ENCODE data around the gene GPI. TPM values are rescaled to one million over a fixed set of nuclear protein-coding genes. Genes with fewer than 3 reads are reported as not detected.
"Not testable (repeated sequence)": the region's sequence is repeated elsewhere in the genome, so short reads cannot be mapped to it uniquely, and the experiment has no call there.

Gene GPI
- total RNA-seq, 1 experiment from 2014 or later: 370 TPM

GRCh38 chr19:34367624-34367957, 2.6 kb downstream of the GPI start:
- no peaks in the 10 kb centered on the region for H3K9me3 ChIP-seq (ENCODE audit: control insufficient read depth, insufficient read depth, low read depth, low read length)
- no peak for DNase-seq (ENCODE audit: low read depth, low spot score)
- no TSS peak for BruUV-seq (replicated peaks)
- ChIA-PET CTCF (interaction anchor here (0.7 kb wide), 1 partner anchor 540 kb away, joined by 3 read pairs; no protein-coding TSS in a partner anchor), POLR2A (no interaction called here)
- no peak for TF ChIP-seq SIN3A (IDR thresholded peaks at IDR 0.05; ENCODE audit: borderline replicate concordance, insufficient read depth, low read depth, low read length)
- TF ChIP-seq POLR2AphosphoS5 (IDR thresholded peaks at IDR 0.05; ENCODE audit: low read depth, low read length): no peak
- TF ChIP-seq TCF7L2 (IDR thresholded peaks at IDR 0.05; ENCODE audit: low read depth, low read length): no peak
- TF ChIP-seq, protein P1, sequence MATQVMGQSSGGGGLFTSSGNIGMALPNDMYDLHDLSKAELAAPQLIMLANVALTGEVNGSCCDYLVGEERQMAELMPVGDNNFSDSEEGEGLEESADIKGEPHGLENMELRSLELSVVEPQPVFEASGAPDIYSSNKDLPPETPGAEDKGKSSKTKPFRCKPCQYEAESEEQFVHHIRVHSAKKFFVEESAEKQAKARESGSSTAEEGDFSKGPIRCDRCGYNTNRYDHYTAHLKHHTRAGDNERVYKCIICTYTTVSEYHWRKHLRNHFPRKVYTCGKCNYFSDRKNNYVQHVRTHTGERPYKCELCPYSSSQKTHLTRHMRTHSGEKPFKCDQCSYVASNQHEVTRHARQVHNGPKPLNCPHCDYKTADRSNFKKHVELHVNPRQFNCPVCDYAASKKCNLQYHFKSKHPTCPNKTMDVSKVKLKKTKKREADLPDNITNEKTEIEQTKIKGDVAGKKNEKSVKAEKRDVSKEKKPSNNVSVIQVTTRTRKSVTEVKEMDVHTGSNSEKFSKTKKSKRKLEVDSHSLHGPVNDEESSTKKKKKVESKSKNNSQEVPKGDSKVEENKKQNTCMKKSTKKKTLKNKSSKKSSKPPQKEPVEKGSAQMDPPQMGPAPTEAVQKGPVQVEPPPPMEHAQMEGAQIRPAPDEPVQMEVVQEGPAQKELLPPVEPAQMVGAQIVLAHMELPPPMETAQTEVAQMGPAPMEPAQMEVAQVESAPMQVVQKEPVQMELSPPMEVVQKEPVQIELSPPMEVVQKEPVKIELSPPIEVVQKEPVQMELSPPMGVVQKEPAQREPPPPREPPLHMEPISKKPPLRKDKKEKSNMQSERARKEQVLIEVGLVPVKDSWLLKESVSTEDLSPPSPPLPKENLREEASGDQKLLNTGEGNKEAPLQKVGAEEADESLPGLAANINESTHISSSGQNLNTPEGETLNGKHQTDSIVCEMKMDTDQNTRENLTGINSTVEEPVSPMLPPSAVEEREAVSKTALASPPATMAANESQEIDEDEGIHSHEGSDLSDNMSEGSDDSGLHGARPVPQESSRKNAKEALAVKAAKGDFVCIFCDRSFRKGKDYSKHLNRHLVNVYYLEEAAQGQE (IDR thresholded peaks at IDR 0.05; ENCODE audit: insufficient read depth in 1 of 2, low read depth in 2 of 2, low read length in 1 of 2): no peak
- TF ChIP-seq, protein P2, sequence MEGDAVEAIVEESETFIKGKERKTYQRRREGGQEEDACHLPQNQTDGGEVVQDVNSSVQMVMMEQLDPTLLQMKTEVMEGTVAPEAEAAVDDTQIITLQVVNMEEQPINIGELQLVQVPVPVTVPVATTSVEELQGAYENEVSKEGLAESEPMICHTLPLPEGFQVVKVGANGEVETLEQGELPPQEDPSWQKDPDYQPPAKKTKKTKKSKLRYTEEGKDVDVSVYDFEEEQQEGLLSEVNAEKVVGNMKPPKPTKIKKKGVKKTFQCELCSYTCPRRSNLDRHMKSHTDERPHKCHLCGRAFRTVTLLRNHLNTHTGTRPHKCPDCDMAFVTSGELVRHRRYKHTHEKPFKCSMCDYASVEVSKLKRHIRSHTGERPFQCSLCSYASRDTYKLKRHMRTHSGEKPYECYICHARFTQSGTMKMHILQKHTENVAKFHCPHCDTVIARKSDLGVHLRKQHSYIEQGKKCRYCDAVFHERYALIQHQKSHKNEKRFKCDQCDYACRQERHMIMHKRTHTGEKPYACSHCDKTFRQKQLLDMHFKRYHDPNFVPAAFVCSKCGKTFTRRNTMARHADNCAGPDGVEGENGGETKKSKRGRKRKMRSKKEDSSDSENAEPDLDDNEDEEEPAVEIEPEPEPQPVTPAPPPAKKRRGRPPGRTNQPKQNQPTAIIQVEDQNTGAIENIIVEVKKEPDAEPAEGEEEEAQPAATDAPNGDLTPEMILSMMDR (IDR thresholded peaks at IDR 0.05): no peak
- no peaks in the 10 kb centered on the region for H3K27me3 ChIP-seq (ENCODE audit: control insufficient read depth, insufficient read depth, low read length)
- in situ Hi-C loops (cut with HindIII; ENCODE audit: low pct_unique_long_range_greater_than_20kb, low sequenced_read_pairs): no loop called here
- ATAC-seq: no peak
- intact Hi-C loops (cut with micrococcal nuclease; ENCODE audit: unreplicated experiment): no loop called here
- H3K4me3 ChIP-seq (ENCODE audit: low read depth in 2 of 2, low read length in 2 of 2): no peak overlapping the region
- H3K27ac ChIP-seq (ENCODE audit: low read length): no peak overlapping the region
- H3K36me3 ChIP-seq (ENCODE audit: control insufficient read depth, insufficient read depth, low read length): peaks cover 19% of the 10 kb centered on the region; the same call in 1 of the 2 replicates
- H3K4me1 ChIP-seq (ENCODE audit: control insufficient read depth, insufficient read depth, low read length): peaks cover 12% of the 10 kb centered on the region

GRCh38 chr19:34368338-34368737, 3.3 kb downstream of the GPI start:
- BruUV-seq (replicated peaks): no TSS peak
- peaks cover 12% of the 10 kb centered on the region for H3K4me1 ChIP-seq (ENCODE audit: control insufficient read depth, insufficient read depth, low read length)
- ChIA-PET POLR2A (interaction anchor here (0.7 kb wide), 1 partner anchor 38 kb away, joined by 3 read pairs; no protein-coding TSS in a partner anchor), CTCF (interaction anchor here (0.7 kb wide), 1 partner anchor 541 kb away, joined by 3 read pairs; no protein-coding TSS in a partner anchor)
- no peak overlapping the region for H3K4me3 ChIP-seq (ENCODE audit: low read depth in 2 of 2, low read length in 2 of 2)
- no peak for DNase-seq (ENCODE audit: low read depth, low spot score)
- TF ChIP-seq, protein P2 (IDR thresholded peaks at IDR 0.05): no peak
- TF ChIP-seq TCF7L2 (IDR thresholded peaks at IDR 0.05; ENCODE audit: low read depth, low read length) (no peak), SIN3A (IDR thresholded peaks at IDR 0.05; ENCODE audit: borderline replicate concordance, insufficient read depth, low read depth, low read length) (no peak), POLR2AphosphoS5 (IDR thresholded peaks at IDR 0.05; ENCODE audit: low read depth, low read length) (no peak)
- TF ChIP-seq, protein P1 (IDR thresholded peaks at IDR 0.05; ENCODE audit: insufficient read depth in 1 of 2, low read depth in 2 of 2, low read length in 1 of 2): no peak
- in situ Hi-C loops (cut with HindIII; ENCODE audit: low pct_unique_long_range_greater_than_20kb, low sequenced_read_pairs): no loop called here
- peaks cover 19% of the 10 kb centered on the region; the same call in 1 of the 2 replicates for H3K36me3 ChIP-seq (ENCODE audit: control insufficient read depth, insufficient read depth, low read length)
- intact Hi-C loops (cut with micrococcal nuclease; ENCODE audit: unreplicated experiment): no loop called here
- no peaks in the 10 kb centered on the region for H3K9me3 ChIP-seq (ENCODE audit: control insufficient read depth, insufficient read depth, low read depth, low read length)
- ATAC-seq: no peak
- no peaks in the 10 kb centered on the region for H3K27me3 ChIP-seq (ENCODE audit: control insufficient read depth, insufficient read depth, low read length)
- no peak overlapping the region for H3K27ac ChIP-seq (ENCODE audit: low read length)

- intact Hi-C loops (cut with micrococcal nuclease; ENCODE audit: unreplicated experiment); CTCF ChIA-PET; in situ Hi-C loops (cut with HindIII; ENCODE audit: low pct_unique_long_range_greater_than_20kb, low sequenced_read_pairs); DNase-seq (ENCODE audit: low read depth, low spot score); H3K27me3 ChIP-seq (ENCODE audit: control insufficient read depth, insufficient read depth, low read length); H3K27ac ChIP-seq (ENCODE audit: low read length); H3K4me3 ChIP-seq (ENCODE audit: low read depth in 2 of 2, low read length in 2 of 2); H3K9me3 ChIP-seq (ENCODE audit: control insufficient read depth, insufficient read depth, low read depth, low read length); BruUV-seq (replicated peaks); ATAC-seq: not testable (repeated sequence)
- POLR2A ChIA-PET: interaction anchor here (0.7 kb wide), 2 partner anchors 37 to 76 kb away, joined by 3 to 4 read pairs; no protein-coding TSS in a partner anchor
- Histone ChIP-seq H3K36me3 (ENCODE audit: control insufficient read depth, insufficient read depth, low read length) (peaks cover 19% of the 10 kb centered on the region; the same call in 1 of the 2 replicates), H3K4me1 (ENCODE audit: control insufficient read depth, insufficient read depth, low read length) (peaks cover 10% of the 10 kb centered on the region)
Observed at GRCh38 chr19:34369166-34369565, 4.2 kb downstream of the GPI start.

All from Panc1 (cell line).